Neural cell (in vitro differentiated cells): ENCODE data around the gene PDGFB. TPM values are rescaled to one million over a fixed set of nuclear protein-coding genes. Genes with fewer than 3 reads are reported as not detected.

Source experiments
- H2AFZ ChIP-seq: fragments of 200-600, 300-800 bp; sonication (generic), shearing (Covaris generic); 2 replicates; pipeline ENCODE4 v1.6.0; 2014; ENCODE audit warnings: low read depth, mild to moderate bottlenecking, antibody characterized with exemption, low read length, moderate library complexity
- H3F3A ChIP-seq: fragments of 200-600 bp; shearing (Covaris generic); 2 replicates; pipeline ENCODE4 v1.6.1; 2016; ENCODE audit warnings: mild to moderate bottlenecking, moderate library complexity, mixed read lengths, antibody characterized with exemption, low read length; ENCODE audit not compliant: insufficient read depth, poor library complexity, severe bottlenecking
- H3K27ac ChIP-seq: fragments of 200-600, 300-800 bp; sonication (generic), shearing (Covaris generic); 2 replicates; pipeline ENCODE4 v1.5.1; 2014; ENCODE audit warnings: mild to moderate bottlenecking, low read length, moderate library complexity
- H3K27me3 ChIP-seq: fragments of 300-800, 200-600 bp; sonication (generic), shearing (Covaris generic); 2 replicates; pipeline ENCODE4 v1.6.0; 2014; ENCODE audit warnings: mild to moderate bottlenecking, low read depth, low read length, moderate library complexity; ENCODE audit not compliant: insufficient read depth
- H3K36me3 ChIP-seq: fragments of 300-800, 200-600 bp; sonication (generic), shearing (Covaris generic); 2 replicates; pipeline ENCODE4 v1.5.1; 2014; ENCODE audit warnings: mild to moderate bottlenecking, antibody characterized with exemption, low read length, moderate library complexity; ENCODE audit not compliant: insufficient read depth
- H3K4me2 ChIP-seq: fragments of 300-800, 200-600 bp; sonication (generic), shearing (Covaris generic); 2 replicates; pipeline ENCODE4 v1.6.0; 2014; ENCODE audit warnings: mild to moderate bottlenecking, low read length
- H3K4me3 ChIP-seq: fragments of 300-800, 200-600 bp; sonication (generic), shearing (Covaris generic); 2 replicates; pipeline ENCODE4 v1.5.1; 2014; ENCODE audit warnings: mild to moderate bottlenecking, low read length, moderate library complexity
- H3K79me2 ChIP-seq: fragments of 200-600 bp; shearing (Covaris generic); replicated peaks from 2 replicates; pipeline ENCODE4 v1.6.0; 2014; ENCODE audit warnings: mild to moderate bottlenecking, low read length, moderate library complexity; ENCODE audit not compliant: insufficient read depth
- H3K9ac ChIP-seq: fragments of 300-800, 200-600 bp; sonication (generic), shearing (Covaris generic); 2 replicates; pipeline ENCODE4 v1.6.1; 2016; ENCODE audit warnings: mild to moderate bottlenecking, low read length, mixed read lengths
- H3K9me2 ChIP-seq: fragments of 200-600 bp; shearing (Covaris generic); 2 replicates; pipeline ENCODE4 v1.6.1; 2016; ENCODE audit warnings: mild to moderate bottlenecking, low read length, mixed read lengths; ENCODE audit not compliant: insufficient read depth
- H3K9me3 ChIP-seq: fragments of 200-600, 300-800 bp; sonication (generic), shearing (Covaris generic); 2 replicates; pipeline ENCODE4 v1.6.1; 2016; ENCODE audit warnings: mild to moderate bottlenecking, mixed run types, low read length, moderate library complexity, mixed read lengths
- H4K20me1 ChIP-seq: fragments of 200-600 bp; shearing (Covaris generic); 2 replicates; pipeline ENCODE4 v1.6.1; 2016; ENCODE audit warnings: mild to moderate bottlenecking, mixed run types; ENCODE audit not compliant: insufficient read depth
- CTCF ChIP-seq: fragments of 450-650 bp; IDR thresholded peaks from 2 replicates; pipeline ENCODE4 v1.5.1; 2014; ENCODE audit warnings: antibody characterized with exemption, mild to moderate bottlenecking, moderate library complexity; ENCODE audit not compliant: poor library complexity, severe bottlenecking
- EP300 ChIP-seq: fragments of 450-650 bp; conservative IDR thresholded peaks from 2 replicates; pipeline ENCODE4 v1.6.1; 2014; ENCODE audit warnings: antibody characterized with exemption, mild to moderate bottlenecking, moderate library complexity; ENCODE audit not compliant: poor library complexity, severe bottlenecking
- EZH2 ChIP-seq: fragments of 200-600, 300-800 bp; shearing (Covaris generic), sonication (generic); IDR thresholded peaks from 2 replicates; pipeline ENCODE4 v1.6.1; 2014; ENCODE audit warnings: antibody characterized with exemption, low read length, borderline replicate concordance, mild to moderate bottlenecking; ENCODE audit not compliant: insufficient read depth, poor library complexity, severe bottlenecking
- MXI1 ChIP-seq: fragments of 450-650 bp; conservative IDR thresholded peaks from 2 replicates; pipeline ENCODE4 v1.6.1; 2014; ENCODE audit warnings: antibody characterized with exemption, mild to moderate bottlenecking; ENCODE audit not compliant: poor library complexity, severe bottlenecking
- POLR2AphosphoS5 ChIP-seq: IDR thresholded peaks from 2 replicates; pipeline ENCODE4 v1.6.1; 2012
- RAD21 ChIP-seq: fragments of 450-650 bp; conservative IDR thresholded peaks from 2 replicates; pipeline ENCODE4 v1.6.1; 2014; ENCODE audit warnings: antibody characterized with exemption, mild to moderate bottlenecking, moderate library complexity
- REST ChIP-seq: IDR thresholded peaks from 2 replicates; pipeline ENCODE4 v1.6.1; 2012; ENCODE audit warnings: borderline replicate concordance
- SMC3 ChIP-seq: fragments of 450-650 bp; conservative IDR thresholded peaks from 2 replicates; pipeline ENCODE4 v1.6.1; 2014; ENCODE audit warnings: antibody characterized with exemption, mild to moderate bottlenecking, moderate library complexity; ENCODE audit not compliant: poor library complexity
- TAF1 ChIP-seq: IDR thresholded peaks from 2 replicates; pipeline ENCODE4 v1.6.1; 2012; ENCODE audit warnings: low read depth
- polyA plus RNA-seq: library from polyadenylated mRNA; depleted of rRNA; stranded (reverse); fragments of >200 nt; gene quantifications from 2 replicates; pipeline ENCODE4 v1.2.3, GENCODE V29; 2014

The PDGFB gene
- polyA plus RNA-seq, 1 donor from 2014 or later, result 0.61 TPM

- Histone ChIP-seq H3K9ac (no peak overlapping the region), H3K27ac (no peak overlapping the region), H4K20me1 (no peaks in the 10 kb centered on the region), H3K79me2 (no peaks in the 10 kb centered on the region), H3F3A (no peaks in the 10 kb centered on the region), H3K36me3 (no peaks in the 10 kb centered on the region), H2AFZ (no peak overlapping the region), H3K9me3 (no peaks in the 10 kb centered on the region), H3K4me2 (no peak overlapping the region), H3K27me3 (no peaks in the 10 kb centered on the region), H3K9me2 (no peaks in the 10 kb centered on the region), H3K4me3 (no peak overlapping the region)
- no peak for TF ChIP-seq EZH2
- no peak for TF ChIP-seq RAD21
- no peak for TF ChIP-seq TAF1
- no peak for TF ChIP-seq REST
- TF ChIP-seq POLR2AphosphoS5, result no peak
- no peak for TF ChIP-seq EP300
- no peak for TF ChIP-seq MXI1
- TF ChIP-seq CTCF, result no peak
- TF ChIP-seq SMC3, result no peak
Observed at GRCh38 chr22:39273950-39274887, 29.4 kb upstream of the PDGFB start.

GRCh38 chr22:39270792-39271191 is 26.0 kb upstream of the PDGFB start:
- H3K27me3 ChIP-seq, result no peaks in the 10 kb centered on the region
- H3K27ac ChIP-seq, result no peak overlapping the region
- no peaks in the 10 kb centered on the region for H4K20me1 ChIP-seq
- no peaks in the 10 kb centered on the region for H3K36me3 ChIP-seq
- no peak overlapping the region for H3K4me2 ChIP-seq
- no peaks in the 10 kb centered on the region for H3F3A ChIP-seq
- no peak overlapping the region for H3K4me3 ChIP-seq
- no peak overlapping the region for H3K9ac ChIP-seq
- H2AFZ ChIP-seq, result no peak overlapping the region
- H3K79me2 ChIP-seq, result no peaks in the 10 kb centered on the region
- TF ChIP-seq RAD21 (no peak), REST (no peak), MXI1 (no peak), TAF1 (no peak), EP300 (no peak), SMC3 (no peak), CTCF (no peak), EZH2 (no peak), POLR2AphosphoS5 (no peak)
- no peaks in the 10 kb centered on the region for H3K9me2 ChIP-seq
- H3K9me3 ChIP-seq, result no peaks in the 10 kb centered on the region
